Esophagus muscularis mucosa (tissue), 4 donors: Measurements from ENCODE around the gene MAPK11. TPM values are rescaled to one million over a fixed set of nuclear protein-coding genes. Genes with fewer than 3 reads are reported as not detected.

ENCODE experiments used
- DNase-seq: peaks from one replicate; pipeline ENCODE4 v3.0.0-alpha.2; 2017; ENCODE audit errors: extremely low spot score
- H3K27ac ChIP-seq, 4 donors: fragments of 200-600 bp; sonication (generic); replicated peaks in 1 of 4; 1 replicate in 3 of 4; 2 replicates in 1 of 4; pipeline ENCODE4 v1.5.1; 2016 to 2019; ENCODE audit warnings: mild to moderate bottlenecking in 1 of 4
- H3K27me3 ChIP-seq, 4 donors: fragments of 200-600 bp; sonication (generic); one replicate each; pipeline versions ENCODE4 v1.5.1 to v1.6.0; 2016 to 2019
- H3K36me3 ChIP-seq, 4 donors: fragments of 200-600 bp; sonication (generic); one replicate each; pipeline ENCODE4 v1.5.1; 2016 to 2019
- H3K4me1 ChIP-seq, 4 donors: fragments of 200-600 bp; sonication (generic); one replicate each; pipeline ENCODE4 v1.5.1; 2016 to 2019
- H3K4me3 ChIP-seq, 4 donors: fragments of 200-600 bp; sonication (generic); 1 replicate in 2 of 4; 2 replicates in 2 of 4; pipeline ENCODE4 v1.5.1; 2016 to 2019; ENCODE audit warnings: mild to moderate bottlenecking in 4 of 4, moderate library complexity in 1 of 4
- H3K9me3 ChIP-seq, 4 donors: fragments of 200-600 bp; sonication (generic); 1 replicate in 3 of 4; 2 replicates in 1 of 4; pipeline ENCODE4 v1.5.1; 2016 to 2019
- EP300 ChIP-seq: sonication (generic); formaldehyde crosslinking; IDR thresholded peaks from one replicate; pipeline ENCODE4 v1.6.1; 2017; ENCODE audit warnings: antibody characterized with exemption
- POLR2A ChIP-seq: fragments of 450-650 bp; IDR thresholded peaks from one replicate; pipeline ENCODE4 v1.6.1; 2017; ENCODE audit warnings: antibody characterized with exemption, moderate library complexity, mild to moderate bottlenecking, low read depth
- POLR2AphosphoS5 ChIP-seq, 2 donors: sonication (generic); formaldehyde crosslinking; IDR thresholded peaks; one replicate each; pipeline ENCODE4 v1.6.1; 2017; ENCODE audit warnings: antibody characterized with exemption in 2 of 2
- WGBS: methylation state at CpG from one replicate; pipeline ENCODE4 v1.1.5; 2018; 5-methylcytosine and 5-hydroxymethylcytosine counted together
- intact Hi-C: fragments of 100-400 bp; cut with DNase I; formaldehyde crosslinking; loops from one replicate; pipeline ENCODE4 v1.15.1; 2023
- total RNA-seq, 4 donors: library from RNA; depleted of rRNA; stranded (reverse); fragments of >200 nt; gene quantifications; one replicate each; pipeline versions ENCODE4 v1.1.0 to v1.2.1, GENCODE V29; 2016
- TF ChIP-seq, protein P1 (sequence below), 3 experiments: fragments of 200-600 bp in 2 of 3; fragments of 450-650 bp in 1 of 3; sonication (generic) in 2 of 3; IDR thresholded peaks; one replicate each; pipeline ENCODE4 v1.5.1; 2017 to 2019; ENCODE audit warnings: antibody characterized with exemption in 3 of 3, mild to moderate bottlenecking in 2 of 3, moderate library complexity in 1 of 3

Gene MAPK11
- total RNA-seq, 4 donors from 2014 or later, result 3.7 to 12.5 (median 10.1) TPM

DNA sequence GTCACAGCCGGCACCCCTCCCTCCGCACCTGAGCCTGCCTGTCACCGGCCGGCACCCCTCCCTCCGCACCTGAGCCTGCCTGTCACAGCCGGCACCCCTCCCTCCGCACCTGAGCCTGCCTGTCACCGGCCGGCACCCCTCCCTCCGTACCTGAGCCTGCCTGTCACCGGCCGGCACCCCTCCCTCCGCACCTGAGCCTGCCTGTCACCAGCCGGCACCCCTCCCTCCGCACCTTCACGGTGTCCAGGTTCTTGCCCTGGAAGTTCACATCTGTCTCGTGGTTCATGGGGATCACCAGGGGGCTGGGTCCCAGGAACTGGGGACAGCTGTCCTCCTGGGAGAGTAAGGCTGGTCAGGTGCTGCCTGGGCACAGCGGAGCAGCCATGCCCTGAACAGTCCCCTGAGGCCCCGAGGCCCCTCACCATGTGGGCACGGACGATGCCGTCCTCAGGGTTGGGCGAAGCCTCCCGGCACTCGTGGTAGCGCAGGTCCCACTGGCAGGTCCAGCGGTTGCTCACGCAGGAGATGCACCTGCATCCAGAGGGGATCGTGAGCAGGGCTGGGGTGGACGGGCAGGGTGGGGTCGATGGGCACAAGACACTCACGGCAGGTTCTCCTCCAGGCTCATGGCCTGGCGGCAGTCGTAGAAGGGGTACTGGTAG, 15.5 kb upstream of the MAPK11 start:
- H3K4me1 ChIP-seq, result peaks cover 11 to 30% (median 16%) of the 10 kb centered on the region in 4 donors
- intact Hi-C loops, result no loop called here
- H3K27ac ChIP-seq, result no peak overlapping the region
- H3K27me3 ChIP-seq, result no peaks in the 10 kb centered on the region
- TF ChIP-seq, protein P1, sequence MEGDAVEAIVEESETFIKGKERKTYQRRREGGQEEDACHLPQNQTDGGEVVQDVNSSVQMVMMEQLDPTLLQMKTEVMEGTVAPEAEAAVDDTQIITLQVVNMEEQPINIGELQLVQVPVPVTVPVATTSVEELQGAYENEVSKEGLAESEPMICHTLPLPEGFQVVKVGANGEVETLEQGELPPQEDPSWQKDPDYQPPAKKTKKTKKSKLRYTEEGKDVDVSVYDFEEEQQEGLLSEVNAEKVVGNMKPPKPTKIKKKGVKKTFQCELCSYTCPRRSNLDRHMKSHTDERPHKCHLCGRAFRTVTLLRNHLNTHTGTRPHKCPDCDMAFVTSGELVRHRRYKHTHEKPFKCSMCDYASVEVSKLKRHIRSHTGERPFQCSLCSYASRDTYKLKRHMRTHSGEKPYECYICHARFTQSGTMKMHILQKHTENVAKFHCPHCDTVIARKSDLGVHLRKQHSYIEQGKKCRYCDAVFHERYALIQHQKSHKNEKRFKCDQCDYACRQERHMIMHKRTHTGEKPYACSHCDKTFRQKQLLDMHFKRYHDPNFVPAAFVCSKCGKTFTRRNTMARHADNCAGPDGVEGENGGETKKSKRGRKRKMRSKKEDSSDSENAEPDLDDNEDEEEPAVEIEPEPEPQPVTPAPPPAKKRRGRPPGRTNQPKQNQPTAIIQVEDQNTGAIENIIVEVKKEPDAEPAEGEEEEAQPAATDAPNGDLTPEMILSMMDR (IDR thresholded peaks at IDR 0.05), result no peak
- no peak for TF ChIP-seq EP300
- no peak overlapping the region for H3K4me3 ChIP-seq
- no peaks in the 10 kb centered on the region for H3K9me3 ChIP-seq
- WGBS, result 90% methylated on average over 22 of the region's 34 CpGs
- no peak for DNase-seq
- peaks cover 84 to 96% (median 95%) of the 10 kb centered on the region in 4 donors for H3K36me3 ChIP-seq

DNA sequence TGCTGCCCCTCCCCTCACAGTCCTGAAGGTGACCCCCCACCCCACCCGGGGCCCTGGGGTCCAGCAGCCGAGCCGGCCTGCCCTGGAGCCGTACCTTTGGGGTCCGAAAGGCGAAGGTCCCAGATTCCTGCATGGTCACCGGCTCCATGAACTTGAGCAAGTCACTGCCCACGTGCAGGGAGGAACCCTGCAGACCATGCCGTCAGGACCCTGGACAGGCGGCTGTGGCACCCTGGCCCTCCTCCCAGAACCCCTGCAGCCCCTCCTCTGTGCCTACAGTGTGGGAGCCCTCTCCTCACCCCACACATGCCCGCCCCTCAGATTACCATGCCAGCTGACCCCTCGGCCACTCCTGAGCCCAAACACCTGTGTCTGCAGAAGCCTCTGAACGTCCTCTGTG, 14.3 kb upstream of the MAPK11 start:
- peaks cover 89 to 96% (median 96%) of the 10 kb centered on the region in 4 donors for H3K36me3 ChIP-seq
- no peak for DNase-seq
- intact Hi-C loops, result no loop called here

DNA sequence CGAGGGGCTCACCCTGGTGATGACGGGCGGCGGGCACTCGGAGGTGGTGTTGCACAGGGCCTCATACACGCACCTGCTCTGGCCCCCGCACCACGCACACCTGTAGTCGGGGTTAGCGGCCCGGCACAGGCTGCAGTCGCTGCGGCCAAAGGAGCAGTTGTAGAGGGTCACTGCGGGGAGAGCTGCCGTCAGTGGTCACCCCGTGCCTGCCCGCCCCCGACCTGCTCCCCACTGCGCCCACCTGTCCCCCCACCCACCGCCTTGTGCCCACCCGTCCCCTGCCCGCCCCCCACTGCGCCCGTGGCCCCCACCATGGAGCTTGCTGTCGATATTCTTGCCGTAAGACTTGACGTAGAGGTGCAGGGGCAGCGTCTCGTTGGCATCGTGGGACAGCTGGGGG, 13.6 kb upstream of the MAPK11 start:
- TF ChIP-seq, protein P1 (IDR thresholded peaks at IDR 0.05), result no peak
- TF ChIP-seq EP300 (no peak), POLR2AphosphoS5 (IDR thresholded peaks at IDR 0.05) (no peak), POLR2A (no peak)
- intact Hi-C loops, result no loop called here
- Histone ChIP-seq H3K36me3 (peaks cover 89 to 96% (median 96%) of the 10 kb centered on the region in 4 donors), H3K27ac (no peak overlapping the region), H3K4me3 (no peak overlapping the region), H3K4me1 (peaks cover 10 to 18% (median 11%) of the 10 kb centered on the region in 4 donors), H3K9me3 (no peaks in the 10 kb centered on the region), H3K27me3 (no peaks in the 10 kb centered on the region)
- DNase-seq, result no peak
- WGBS, result 90% methylated on average over 15 of the region's 30 CpGs

More for the DNA sequence above, 14.3 kb upstream of the MAPK11 start:
- no peaks in the 10 kb centered on the region for H3K9me3 ChIP-seq
- TF ChIP-seq, protein P1 (IDR thresholded peaks at IDR 0.05), result no peak
- no peak for TF ChIP-seq EP300
- TF ChIP-seq POLR2A, result no peak
- no peak for TF ChIP-seq POLR2AphosphoS5 (IDR thresholded peaks at IDR 0.05)
- peaks cover 10 to 20% (median 11%) of the 10 kb centered on the region in 4 donors for H3K4me1 ChIP-seq
- no peak overlapping the region for H3K27ac ChIP-seq
- WGBS, result 87% methylated on average over 4 of the region's 13 CpGs
- no peak overlapping the region for H3K4me3 ChIP-seq
- H3K27me3 ChIP-seq, result no peaks in the 10 kb centered on the region

GRCh38 chr22:50282361-50283155, 12.4 kb upstream of the MAPK11 start:
- H3K27ac ChIP-seq, result peak overlapping the region in 2 of 4 donors; percentile 44 to 50
- intact Hi-C loops, result no loop called here
- H3K36me3 ChIP-seq, result peaks cover 90 to 96% (median 96%) of the 10 kb centered on the region in 4 donors
- no peak for DNase-seq
- TF ChIP-seq EP300, result no peak
- no peak for TF ChIP-seq POLR2AphosphoS5 (IDR thresholded peaks at IDR 0.05)
- TF ChIP-seq, protein P1 (IDR thresholded peaks at IDR 0.05), result no peak
- TF ChIP-seq POLR2A, result no peak
- whole genome bisulfite sequencing, result 82% methylated on average over 28 of the region's 45 CpGs
- no peaks in the 10 kb centered on the region for H3K9me3 ChIP-seq
- H3K4me3 ChIP-seq, result no peak overlapping the region
- H3K4me1 ChIP-seq, result peaks cover 10 to 16% (median 11%) of the 10 kb centered on the region in 4 donors
- no peaks in the 10 kb centered on the region for H3K27me3 ChIP-seq
